Measurements from ENCODE around the gene SMAD9.

DNA sequence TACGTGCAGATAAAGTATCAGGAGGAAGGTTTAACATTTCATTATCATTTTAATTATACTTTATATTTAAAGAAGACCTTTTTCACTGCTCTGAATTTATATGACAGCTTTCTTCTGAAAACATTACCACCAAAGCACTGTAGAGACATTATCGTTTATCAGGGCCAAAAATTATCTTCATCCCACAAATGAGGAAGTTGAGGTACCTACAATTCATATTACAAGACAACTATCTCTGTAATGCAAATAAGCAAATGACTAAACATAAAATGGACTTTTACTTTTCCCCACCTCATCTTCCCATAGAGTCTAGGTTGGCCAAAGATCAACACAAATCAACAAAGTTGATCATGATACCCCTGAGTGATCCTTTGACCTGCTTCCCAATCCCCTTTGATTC, 30.9 kb upstream of the SMAD9 start:
- TF ChIP-seq, protein P1, sequence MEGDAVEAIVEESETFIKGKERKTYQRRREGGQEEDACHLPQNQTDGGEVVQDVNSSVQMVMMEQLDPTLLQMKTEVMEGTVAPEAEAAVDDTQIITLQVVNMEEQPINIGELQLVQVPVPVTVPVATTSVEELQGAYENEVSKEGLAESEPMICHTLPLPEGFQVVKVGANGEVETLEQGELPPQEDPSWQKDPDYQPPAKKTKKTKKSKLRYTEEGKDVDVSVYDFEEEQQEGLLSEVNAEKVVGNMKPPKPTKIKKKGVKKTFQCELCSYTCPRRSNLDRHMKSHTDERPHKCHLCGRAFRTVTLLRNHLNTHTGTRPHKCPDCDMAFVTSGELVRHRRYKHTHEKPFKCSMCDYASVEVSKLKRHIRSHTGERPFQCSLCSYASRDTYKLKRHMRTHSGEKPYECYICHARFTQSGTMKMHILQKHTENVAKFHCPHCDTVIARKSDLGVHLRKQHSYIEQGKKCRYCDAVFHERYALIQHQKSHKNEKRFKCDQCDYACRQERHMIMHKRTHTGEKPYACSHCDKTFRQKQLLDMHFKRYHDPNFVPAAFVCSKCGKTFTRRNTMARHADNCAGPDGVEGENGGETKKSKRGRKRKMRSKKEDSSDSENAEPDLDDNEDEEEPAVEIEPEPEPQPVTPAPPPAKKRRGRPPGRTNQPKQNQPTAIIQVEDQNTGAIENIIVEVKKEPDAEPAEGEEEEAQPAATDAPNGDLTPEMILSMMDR (IDR thresholded peaks at IDR 0.05), result no peak
- no peak for TF ChIP-seq POLR2A (IDR thresholded peaks at IDR 0.05)
